Measurements from ENCODE around the gene SLA2.

DNA sequence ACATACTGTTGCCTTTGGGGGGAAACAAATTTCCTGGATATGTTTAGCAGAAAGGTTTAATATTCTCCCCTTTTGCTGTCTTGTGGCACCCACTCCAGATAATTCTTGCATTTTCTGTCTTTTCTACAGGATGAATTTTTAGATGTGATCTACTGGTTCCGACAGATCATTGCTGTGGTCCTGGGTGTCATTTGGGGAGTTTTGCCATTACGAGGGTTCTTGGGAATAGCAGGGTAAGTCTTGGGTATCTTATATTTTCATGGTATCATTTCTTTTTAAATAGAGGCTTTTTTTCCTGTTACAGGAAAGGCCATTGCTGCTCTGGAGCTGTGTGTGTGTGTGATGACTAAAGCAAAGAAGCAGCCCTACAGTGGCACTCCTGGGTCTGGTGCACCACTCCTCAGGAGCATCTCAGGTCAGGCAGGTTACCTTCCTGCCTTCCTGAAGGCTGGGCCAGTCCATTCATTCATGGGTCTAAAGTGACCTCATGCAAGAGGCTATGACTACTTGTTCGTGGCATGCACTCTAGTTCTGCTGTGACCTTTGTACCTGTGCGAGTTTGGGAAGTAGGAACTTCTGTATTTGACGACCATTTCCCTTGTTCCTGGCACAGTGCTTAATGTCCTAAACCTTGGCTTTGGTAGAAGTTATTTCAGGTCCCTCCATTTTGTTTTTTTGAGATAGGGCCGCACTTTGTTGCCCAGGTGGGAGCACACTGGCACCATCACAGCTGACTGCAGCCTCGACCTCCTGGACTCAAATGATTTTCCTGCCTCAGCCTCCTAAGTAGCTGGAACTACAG is 38.2 kb downstream of the SLA2 start:
- TF ChIP-seq, protein P1, sequence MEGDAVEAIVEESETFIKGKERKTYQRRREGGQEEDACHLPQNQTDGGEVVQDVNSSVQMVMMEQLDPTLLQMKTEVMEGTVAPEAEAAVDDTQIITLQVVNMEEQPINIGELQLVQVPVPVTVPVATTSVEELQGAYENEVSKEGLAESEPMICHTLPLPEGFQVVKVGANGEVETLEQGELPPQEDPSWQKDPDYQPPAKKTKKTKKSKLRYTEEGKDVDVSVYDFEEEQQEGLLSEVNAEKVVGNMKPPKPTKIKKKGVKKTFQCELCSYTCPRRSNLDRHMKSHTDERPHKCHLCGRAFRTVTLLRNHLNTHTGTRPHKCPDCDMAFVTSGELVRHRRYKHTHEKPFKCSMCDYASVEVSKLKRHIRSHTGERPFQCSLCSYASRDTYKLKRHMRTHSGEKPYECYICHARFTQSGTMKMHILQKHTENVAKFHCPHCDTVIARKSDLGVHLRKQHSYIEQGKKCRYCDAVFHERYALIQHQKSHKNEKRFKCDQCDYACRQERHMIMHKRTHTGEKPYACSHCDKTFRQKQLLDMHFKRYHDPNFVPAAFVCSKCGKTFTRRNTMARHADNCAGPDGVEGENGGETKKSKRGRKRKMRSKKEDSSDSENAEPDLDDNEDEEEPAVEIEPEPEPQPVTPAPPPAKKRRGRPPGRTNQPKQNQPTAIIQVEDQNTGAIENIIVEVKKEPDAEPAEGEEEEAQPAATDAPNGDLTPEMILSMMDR (IDR thresholded peaks at IDR 0.05; ENCODE audit: poor library complexity): no peak
- no peak for TF ChIP-seq EZH2phosphoT487 (IDR thresholded peaks at IDR 0.05; ENCODE audit: low read depth, severe bottlenecking, unreplicated experiment)
- no peak for TF ChIP-seq EZH2 (IDR thresholded peaks at IDR 0.05; ENCODE audit: borderline replicate concordance)
